Heart left ventricle (tissue), 13 donors: ENCODE measurements around the gene ANKRD44.

Source experiments
- CTCF ChIP-seq, 12 donors: fragments of 200-600 bp; sonication (generic) in 4 of 12; IDR thresholded peaks; one replicate each; pipeline versions ENCODE4 v1.5.0 to v1.8.0; 2018 to 2022; ENCODE audit warnings: antibody characterized with exemption in 12 of 12, mild to moderate bottlenecking in 5 of 12
- POLR2A ChIP-seq, 2 donors: fragments of 450-650 bp; IDR thresholded peaks; one replicate each; pipeline ENCODE4 v1.6.1; 2017; ENCODE audit warnings: antibody characterized with exemption in 2 of 2, mild to moderate bottlenecking in 2 of 2, moderate library complexity in 2 of 2
- donor health status: ischemic (EF 13 %, LVEDD 7.1; RV severe dilation, severe dysfunction).
- donor health status: DM: no; HTN: yes; CAD: no.
- donor health status: DM: no; HTN: no; CAD: no.
- donor health status: ischemic (EF 25% LVEDD 6.9; RV normal size, moderate dysfunction).
- donor health status: ischemic (EF 25% LVEDD 5.7; RV mildly dilated, moderate dysfunction).
- donor health status: ischemic (EF 35%, LVEDD 5.7; RV mildly dilated, moderate dysfunction).
- donor health status: nonischemic (EF 11% LVEDD 7.7; RV severe dilation, severe dysfunction).
- donor health status: DM: yes; HTN: yes; CAD: no.
- donor health status: PGD.
- donor health status: ischemic (EF 29% LVEDD 5.4; RV normal size, mild dysfunction).
- donor health status: nonischemic (EF 23%, LVEDD 6.1; RV moderate dilation, normal function).

- TF ChIP-seq CTCF (IDR thresholded peaks at IDR 0.05) (no peak), POLR2A (IDR thresholded peaks at IDR 0.05) (no peak)
Observed at GRCh38 chr2:197209742-197210408, 100.7 kb downstream of the ANKRD44 start.
